Activated CD4-positive, alpha-beta T cell treated with anti-CD3 and anti-CD28 coated beads for 36 hours (primary cell): ENCODE measurements around the gene COL20A1. TPM values are rescaled to one million over a fixed set of nuclear protein-coding genes. Genes with fewer than 3 reads are reported as not detected.
A peak's percentile ranks its signal among the peaks of the same experiment; 100 is the strongest.
"Not testable (repeated sequence)": the region's sequence is repeated elsewhere in the genome, so short reads cannot be mapped to it uniquely, and the experiment has no call there.

Experiments used
- ATAC-seq: fragments of 200-7000 bp; cut with Tn5 transposase; one replicate; pipeline ENCODE4 v1.10.0; 2021; ENCODE audit warnings: mild to moderate bottlenecking, moderate library complexity
- CTCF ChIA-PET: fragments of 350-600 bp; sonication (Branson Sonifier 250); formaldehyde crosslinking; loops from one replicate; lab custom pipeline; 2021; ENCODE audit warnings: antibody characterized with exemption; lab: Charles Lee
- POLR2A ChIA-PET: fragments of 350-600 bp; sonication (Branson Sonifier 250); formaldehyde crosslinking; loops from one replicate; lab custom pipeline; 2021; ENCODE audit warnings: antibody characterized with exemption, inconsistent platforms; lab: Charles Lee
- DNase-seq: peaks from one replicate; pipeline ENCODE4 v3.0.0-alpha.2; 2020
- H3K27ac Mint-ChIP-seq: one replicate; pipeline ENCODE4 v1.8.0; 2021; ENCODE audit warnings: mixed read lengths
- H3K27me3 Mint-ChIP-seq: one replicate; pipeline ENCODE4 v1.8.0; 2021; ENCODE audit warnings: mixed read lengths
- H3K36me3 Mint-ChIP-seq: one replicate; pipeline ENCODE4 v1.8.0; 2021; ENCODE audit warnings: low read depth, mixed read lengths
- H3K4me1 Mint-ChIP-seq: one replicate; pipeline ENCODE4 v1.8.0; 2021; ENCODE audit warnings: mixed read lengths
- H3K4me3 Mint-ChIP-seq: one replicate; pipeline ENCODE4 v1.8.0; 2021; ENCODE audit warnings: mild to moderate bottlenecking, moderate library complexity, mixed read lengths
- H3K9me3 Mint-ChIP-seq: one replicate; pipeline ENCODE4 v1.8.0; 2021; ENCODE audit warnings: low read depth, mixed read lengths
- intact Hi-C, 2 experiments: fragments of 100-400 bp; cut with DNase I in 1 of 2; cut with micrococcal nuclease in 1 of 2; formaldehyde crosslinking; loops; one replicate each; pipeline versions ENCODE4 v1.14.2 to v1.15.1; 2022 to 2024; cut with DNase I, micrococcal nuclease
- total RNA-seq, 2 experiments: library from RNA; stranded (reverse); gene quantifications; one replicate each; pipeline ENCODE4 v1.2.3, GENCODE V29; 2021

Gene COL20A1
- total RNA-seq, 2 experiments from 2014 or later, result 0.04 to 0.09 TPM

DNA sequence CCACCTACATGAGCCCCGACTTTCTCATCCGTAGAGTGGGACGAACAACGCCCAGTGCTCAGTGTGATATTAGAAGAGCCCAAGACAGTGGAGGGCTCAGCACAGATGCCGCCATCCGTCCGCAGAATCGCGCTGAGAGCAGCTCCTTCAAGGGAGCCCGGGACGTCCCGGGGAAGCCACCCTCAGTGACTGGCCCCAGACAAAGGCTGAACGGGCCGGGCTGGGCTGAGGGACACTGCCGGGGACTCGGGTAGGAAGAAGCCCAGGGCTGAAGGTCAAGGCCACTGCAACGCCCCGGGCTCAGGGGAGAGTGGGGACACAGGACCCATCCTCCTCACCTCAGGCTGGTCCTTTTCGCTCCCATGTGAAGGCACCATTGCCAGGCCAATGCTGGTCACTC, 81.0 kb downstream of the COL20A1 start:
- intact Hi-C loops, result no loop called here
- ChIA-PET POLR2A (no interaction called here), CTCF (interaction anchor here (0.6 to 1.0 kb wide), 3 partner anchors 9 to 64 kb away, joined by 3 to 4 read pairs (median 3); no protein-coding TSS in a partner anchor)
- peaks cover 2% of the 10 kb centered on the region for H3K4me1 Mint-ChIP-seq
- H3K27me3 Mint-ChIP-seq, result peaks cover 8% of the 10 kb centered on the region
- ATAC-seq (no peak), DNase-seq (no peak)
- H3K4me3 Mint-ChIP-seq, result no peak overlapping the region
- no peaks in the 10 kb centered on the region for H3K9me3 Mint-ChIP-seq
- no peaks in the 10 kb centered on the region for H3K36me3 Mint-ChIP-seq
- no peak overlapping the region for H3K27ac Mint-ChIP-seq

GRCh38 chr20:63374504-63374903, 81.5 kb downstream of the COL20A1 start:
- peaks cover 10% of the 10 kb centered on the region for H3K27me3 Mint-ChIP-seq
- no peaks in the 10 kb centered on the region for H3K36me3 Mint-ChIP-seq
- no peak for DNase-seq
- ChIA-PET POLR2A (no interaction called here), CTCF (interaction anchor here (0.6 kb wide), 1 partner anchor 30 kb away, joined by 3 read pairs; no protein-coding TSS in a partner anchor)
- no peak for ATAC-seq
- H3K9me3 Mint-ChIP-seq, result no peaks in the 10 kb centered on the region
- no peak overlapping the region for H3K4me3 Mint-ChIP-seq
- H3K27ac Mint-ChIP-seq, result no peak overlapping the region
- intact Hi-C loops, result no loop called here
- H3K4me1 Mint-ChIP-seq, result peaks cover 2% of the 10 kb centered on the region

GRCh38 chr20:63375438-63375837, 82.5 kb downstream of the COL20A1 start:
- no peaks in the 10 kb centered on the region for H3K9me3 Mint-ChIP-seq
- ATAC-seq, result no peak
- POLR2A ChIA-PET, result no interaction called here

GRCh38 chr20:63376283-63377250, 83.6 kb downstream of the COL20A1 start:
- intact Hi-C loops, result no loop called here
- ChIA-PET CTCF (interaction anchor here (0.8 kb wide), 1 partner anchor 69 kb away, joined by 3 read pairs; no protein-coding TSS in a partner anchor), POLR2A (no interaction called here)
- H3K9me3 Mint-ChIP-seq, result no peaks in the 10 kb centered on the region
- H3K27me3 Mint-ChIP-seq, result peaks cover 10% of the 10 kb centered on the region
- ATAC-seq (no peak), DNase-seq (no peak)
- H3K36me3 Mint-ChIP-seq, result no peaks in the 10 kb centered on the region
- no peak overlapping the region for H3K27ac Mint-ChIP-seq
- H3K4me1 Mint-ChIP-seq, result peaks cover 2% of the 10 kb centered on the region
- no peak overlapping the region for H3K4me3 Mint-ChIP-seq

More at GRCh38 chr20:63375438-63375837, 82.5 kb downstream of the COL20A1 start:
- H3K36me3 Mint-ChIP-seq, result no peaks in the 10 kb centered on the region
- H3K27me3 Mint-ChIP-seq, result peaks cover 10% of the 10 kb centered on the region
- H3K4me3 Mint-ChIP-seq, result no peak overlapping the region
- no peak for DNase-seq
- CTCF ChIA-PET, result no interaction called here
- no peak overlapping the region for H3K27ac Mint-ChIP-seq
- peaks cover 2% of the 10 kb centered on the region for H3K4me1 Mint-ChIP-seq
- intact Hi-C loops, result no loop called here

DNA sequence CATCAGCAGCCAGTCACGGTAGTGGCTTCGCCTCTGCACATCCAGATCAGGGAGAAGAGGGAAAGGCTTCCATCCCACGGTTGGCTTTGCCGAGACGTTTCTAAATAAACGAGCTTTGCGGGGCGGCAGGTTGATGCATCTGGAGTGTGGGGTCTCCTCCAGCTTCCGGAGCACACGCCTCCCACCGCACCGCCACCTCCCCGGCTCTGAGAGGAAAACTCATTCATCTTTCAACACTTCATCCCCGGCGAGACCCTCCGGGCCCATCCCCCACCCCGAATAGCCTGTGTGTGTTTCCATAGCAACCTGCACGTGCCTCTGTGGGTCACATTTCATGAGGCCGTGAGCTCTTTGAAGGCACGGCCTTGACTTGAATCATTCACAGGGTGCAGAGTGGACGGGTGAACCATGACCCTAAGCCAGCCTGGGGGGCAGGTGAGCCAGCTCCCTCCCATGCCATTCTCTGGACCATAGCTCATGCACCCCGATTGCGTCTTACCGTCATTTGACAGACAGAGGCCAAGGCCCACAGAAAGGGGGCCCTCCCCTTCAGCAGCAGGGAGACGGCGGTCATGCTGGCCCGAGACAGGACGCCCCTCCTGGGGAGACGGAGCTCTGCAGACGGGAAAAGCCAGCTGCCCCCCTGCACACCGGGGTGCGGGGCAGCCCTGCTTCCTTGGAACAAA, 84.4 kb downstream of the COL20A1 start:
- DNase-seq (no peak), ATAC-seq (no peak)
- Mint-ChIP-seq H3K9me3 (no peaks in the 10 kb centered on the region), H3K4me3 (no peak overlapping the region), H3K36me3 (no peaks in the 10 kb centered on the region), H3K27me3 (peaks cover 10% of the 10 kb centered on the region), H3K27ac (no peak overlapping the region), H3K4me1 (peaks cover 2% of the 10 kb centered on the region)
- CTCF ChIA-PET, result interaction anchor here (0.8 to 1.5 kb wide), 2 partner anchors 68 to 70 kb away, joined by 3 to 4 read pairs; no protein-coding TSS in a partner anchor
- POLR2A ChIA-PET, result no interaction called here
- intact Hi-C loops, result no loop called here

DNA sequence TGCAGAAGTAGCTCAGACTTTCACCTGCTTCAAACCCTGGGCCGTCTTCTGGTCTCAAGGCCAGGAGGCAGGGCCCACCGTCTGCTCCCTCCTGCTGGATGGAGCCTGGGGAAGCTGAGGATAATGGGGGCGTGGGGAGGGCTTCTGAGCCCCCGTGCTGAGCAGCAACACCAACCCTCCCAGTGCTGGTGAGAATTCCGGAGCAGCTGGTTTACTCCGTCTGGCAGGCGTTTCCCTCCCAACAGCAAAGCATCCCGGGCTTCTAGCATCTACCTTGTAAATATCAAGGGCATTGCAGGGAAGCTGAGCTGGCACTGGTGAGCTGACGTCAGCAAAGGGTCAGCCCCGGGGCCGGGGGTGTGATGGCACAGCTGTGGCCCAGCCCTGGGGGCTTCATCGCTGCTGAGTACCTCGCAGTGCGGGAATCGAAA, 85.0 kb downstream of the COL20A1 start:
- CTCF ChIA-PET, result interaction anchor here (1.5 kb wide), 1 partner anchor 69 kb away, joined by 4 read pairs; no protein-coding TSS in a partner anchor
- DNase-seq, result no peak
- H3K4me1 Mint-ChIP-seq, result peaks cover 2% of the 10 kb centered on the region
- peaks cover 10% of the 10 kb centered on the region for H3K27me3 Mint-ChIP-seq
- POLR2A ChIA-PET, result no interaction called here
- H3K9me3 Mint-ChIP-seq, result no peaks in the 10 kb centered on the region
- H3K4me3 Mint-ChIP-seq, result no peak overlapping the region
- H3K27ac Mint-ChIP-seq, result no peak overlapping the region
- ATAC-seq, result no peak
- intact Hi-C loops, result no loop called here
- no peaks in the 10 kb centered on the region for H3K36me3 Mint-ChIP-seq

GRCh38 chr20:63378626-63379025, 85.6 kb downstream of the COL20A1 start:
- CTCF ChIA-PET, result interaction anchor here (1.5 kb wide), 1 partner anchor 69 kb away, joined by 4 read pairs; no protein-coding TSS in a partner anchor
- ATAC-seq (no peak), DNase-seq (no peak)
- no peak overlapping the region for H3K27ac Mint-ChIP-seq
- H3K36me3 Mint-ChIP-seq, result no peaks in the 10 kb centered on the region
- H3K4me1 Mint-ChIP-seq, result peaks cover 2% of the 10 kb centered on the region
- no peak overlapping the region for H3K4me3 Mint-ChIP-seq
- peaks cover 14% of the 10 kb centered on the region for H3K27me3 Mint-ChIP-seq
- intact Hi-C loops, result no loop called here
- POLR2A ChIA-PET, result no interaction called here
- no peaks in the 10 kb centered on the region for H3K9me3 Mint-ChIP-seq

- ATAC-seq (no peak), DNase-seq (no peak)
- ChIA-PET CTCF (no interaction called here), POLR2A (no interaction called here)
- Mint-ChIP-seq H3K4me1 (peaks cover 2% of the 10 kb centered on the region), H3K36me3 (no peaks in the 10 kb centered on the region), H3K9me3 (no peaks in the 10 kb centered on the region), H3K27ac (no peak overlapping the region), H3K27me3 (peaks cover 14% of the 10 kb centered on the region), H3K4me3 (no peak overlapping the region)
- intact Hi-C loops, result no loop called here
Observed at GRCh38 chr20:63379296-63379695, 86.3 kb downstream of the COL20A1 start.

DNA sequence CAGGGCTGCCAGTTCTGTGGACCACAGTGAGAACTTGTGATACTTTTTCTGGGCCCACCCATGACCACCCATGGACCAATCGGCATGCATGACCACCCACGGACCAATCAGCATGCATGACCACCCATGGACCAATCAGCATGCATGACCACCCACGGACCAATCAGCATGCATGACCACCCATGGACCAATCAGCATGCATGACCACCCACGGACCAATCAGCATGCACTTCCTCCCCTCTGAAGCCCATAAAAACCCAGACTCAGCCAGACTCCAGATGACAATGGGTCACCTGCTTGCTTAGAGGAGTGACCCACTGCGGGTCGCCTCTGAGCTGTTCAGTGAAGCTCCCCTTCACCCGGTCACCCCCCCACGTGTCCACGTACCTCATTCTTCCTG, 86.9 kb downstream of the COL20A1 start:
- not testable (repeated sequence) for H3K4me1 Mint-ChIP-seq
- ATAC-seq, result peak; percentile 30

GRCh38 chr20:63380346-63380870, 87.4 kb downstream of the COL20A1 start:
- Mint-ChIP-seq H3K9me3 (no peaks in the 10 kb centered on the region), H3K4me3 (no peak overlapping the region), H3K4me1 (peaks cover 2% of the 10 kb centered on the region), H3K36me3 (no peaks in the 10 kb centered on the region), H3K27me3 (peaks cover 16% of the 10 kb centered on the region), H3K27ac (no peak overlapping the region)
- CTCF ChIA-PET, result interaction anchor here (0.6 to 2.2 kb wide), 7 partner anchors 10 to 747 kb away, joined by 3 to 9 read pairs (median 4); no protein-coding TSS in a partner anchor
- intact Hi-C loops, result loop anchor here (5.0 kb wide), 2 partner anchors 73 to 323 kb away; no protein-coding TSS in a partner anchor
- ATAC-seq (no peak), DNase-seq (no peak)
- POLR2A ChIA-PET, result no interaction called here

More for the DNA sequence above, 86.9 kb downstream of the COL20A1 start:
- intact Hi-C loops, result loop anchor here (5.0 kb wide), 2 partner anchors 73 to 323 kb away; no protein-coding TSS in a partner anchor
- H3K27ac Mint-ChIP-seq, H3K36me3 Mint-ChIP-seq, H3K9me3 Mint-ChIP-seq, DNase-seq, POLR2A ChIA-PET, H3K4me3 Mint-ChIP-seq: not testable (repeated sequence)
- CTCF ChIA-PET, result interaction anchor here (0.6 to 2.1 kb wide), 2 partner anchors 70 to 154 kb away, joined by 3 to 6 read pairs; no protein-coding TSS in a partner anchor
- H3K27me3 Mint-ChIP-seq, result peaks cover 15% of the 10 kb centered on the region
